ENCODE measurements around the gene B9D1.

B9D1 gene

DNA sequence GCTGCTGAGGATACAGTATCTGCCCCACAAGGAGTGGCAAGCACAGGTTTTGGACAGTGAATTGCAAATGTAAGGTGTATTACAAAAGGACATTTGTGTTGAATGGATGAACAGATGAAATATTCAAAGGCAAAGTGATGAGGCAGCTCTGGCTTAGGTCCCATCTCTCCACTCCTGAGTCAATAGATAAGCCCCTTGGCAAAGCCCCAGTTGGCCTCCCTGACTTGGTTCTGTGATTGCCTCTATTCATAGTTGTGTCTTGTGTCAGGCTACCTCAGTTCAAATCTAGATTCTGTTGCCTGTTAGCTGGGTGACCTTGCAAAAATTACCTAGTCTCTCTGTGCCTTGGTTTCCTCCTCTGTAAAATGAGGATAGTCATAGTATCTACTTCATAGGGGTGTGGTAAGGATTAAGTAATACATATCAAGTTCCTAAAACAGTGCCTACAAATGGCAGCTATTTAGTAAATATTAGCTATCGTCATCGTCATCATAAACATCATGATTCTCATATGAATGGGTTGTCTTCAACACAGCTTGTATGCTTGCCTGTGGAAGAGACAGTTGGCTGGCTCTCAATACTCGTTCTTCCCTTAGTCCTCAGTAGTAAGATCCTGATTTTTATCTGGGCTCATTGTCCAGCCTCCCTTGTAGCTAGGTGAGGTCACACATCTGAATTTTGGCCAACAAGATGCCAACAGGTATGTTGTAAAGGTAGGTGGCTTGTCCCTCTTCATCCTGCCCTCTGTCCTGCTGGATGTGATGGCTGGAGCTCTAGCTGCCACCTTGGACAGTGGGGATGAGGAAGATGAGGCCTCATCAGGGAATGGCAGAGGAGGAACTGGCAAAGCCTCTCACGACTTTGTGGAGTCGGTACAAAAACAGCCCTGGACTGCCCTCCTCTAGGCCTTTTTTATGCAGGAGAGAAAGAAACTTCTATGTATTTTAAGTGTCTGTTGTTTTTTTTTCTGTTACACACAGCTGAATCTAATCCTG lies 26.6 kb upstream of the B9D1 start:
- DNase-seq: no peak

GRCh38 chr17:19387921-19388521 lies 25.5 kb upstream of the B9D1 start:
- no peak for DNase-seq

GRCh38 chr17:19386974-19387920 lies 24.7 kb upstream of the B9D1 start, which contains the start of gene MFAP4:
MFAP4 (minus strand) TSS chr17:19387190; CDS start chr17:19387155, 35 bp downstream.
- no peak for DNase-seq

DNA sequence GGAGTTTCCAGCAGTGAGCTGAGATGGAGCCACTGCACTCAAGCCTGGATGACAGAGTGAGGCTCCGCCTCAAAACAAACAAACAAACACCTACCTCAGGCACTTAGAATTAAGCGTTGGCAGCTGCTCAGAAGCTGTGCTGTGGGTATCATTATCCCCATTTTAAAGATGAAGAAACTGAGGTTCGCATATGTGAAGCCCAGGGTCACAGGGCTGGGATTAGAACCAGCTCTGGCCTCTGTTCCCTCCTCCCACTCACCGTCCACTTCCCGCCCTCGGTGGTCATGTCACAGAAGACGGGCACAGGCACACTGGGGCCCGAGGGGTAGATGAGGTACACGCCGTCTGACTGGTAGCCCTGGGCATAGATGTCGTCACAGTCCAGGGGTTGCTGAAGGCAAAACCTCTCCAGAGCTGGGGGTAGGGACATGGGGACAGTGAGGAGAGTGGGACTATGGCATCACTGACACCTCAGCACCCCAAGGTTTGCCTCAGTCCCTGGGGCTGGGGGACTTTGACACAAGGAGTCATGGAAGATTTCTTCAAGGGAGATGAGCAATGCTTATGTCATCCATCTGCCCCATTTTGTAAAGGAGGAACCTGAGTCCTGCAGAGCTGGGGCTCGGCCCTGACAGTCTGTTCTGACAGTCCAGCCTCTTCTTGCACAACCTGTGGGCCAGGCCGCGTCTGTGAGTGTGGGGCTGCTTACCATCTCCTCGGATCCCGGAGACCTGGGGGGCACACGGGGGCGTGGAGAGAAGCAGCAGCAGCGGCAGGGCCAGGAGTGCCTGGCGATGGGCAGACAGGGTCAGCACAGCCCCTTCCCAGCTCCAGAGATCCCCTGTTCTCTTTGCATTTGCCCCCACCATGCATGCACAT lies 23.8 kb upstream of the B9D1 start:
- DNase-seq: no peak

GRCh38 chr17:19385521-19385983 lies 23.0 kb upstream of the B9D1 start:
- no peak for DNase-seq

DNA sequence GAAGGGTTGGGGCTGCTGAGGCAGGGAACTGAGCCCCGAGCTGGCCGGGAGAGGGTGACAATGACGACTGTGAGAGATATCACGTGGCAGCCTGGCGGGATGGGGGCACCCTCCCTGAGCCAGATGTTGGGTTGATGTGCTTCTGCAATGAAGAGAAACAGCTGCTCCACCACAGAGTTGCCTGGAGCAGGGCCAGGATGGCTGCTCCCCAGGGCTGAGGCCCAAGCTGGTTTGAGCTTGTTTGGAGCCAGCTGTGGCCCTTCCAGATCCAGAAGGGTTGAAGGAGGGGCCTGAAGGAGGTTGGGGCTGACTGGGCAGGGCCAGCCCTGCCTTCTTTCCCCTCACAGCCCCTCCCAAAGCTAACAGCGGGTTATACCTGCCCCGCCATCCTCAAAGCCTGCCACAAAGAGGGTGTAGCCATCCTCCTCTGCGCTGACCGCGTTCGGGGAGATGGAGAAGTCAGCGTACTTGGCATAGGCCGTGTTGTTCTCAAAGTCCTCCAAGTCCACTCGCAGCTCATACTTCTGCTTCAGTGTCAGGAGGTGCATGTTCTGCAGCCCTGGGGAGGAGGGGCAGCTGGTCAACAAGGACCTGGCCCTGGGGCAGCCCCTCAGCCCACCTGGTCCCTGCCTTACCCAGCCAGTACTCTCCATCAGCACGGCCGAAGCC lies 22.3 kb upstream of the B9D1 start:
- no peak for DNase-seq

- DNase-seq: no peak
Measured at GRCh38 chr17:19383681-19384470, 21.4 kb upstream of the B9D1 start.

- no peak for DNase-seq
Measured at GRCh38 chr17:19382531-19383444, 20.3 kb upstream of the B9D1 start.

GRCh38 chr17:19381741-19382444 lies 19.4 kb upstream of the B9D1 start:
- DNase-seq: no peak

DNA sequence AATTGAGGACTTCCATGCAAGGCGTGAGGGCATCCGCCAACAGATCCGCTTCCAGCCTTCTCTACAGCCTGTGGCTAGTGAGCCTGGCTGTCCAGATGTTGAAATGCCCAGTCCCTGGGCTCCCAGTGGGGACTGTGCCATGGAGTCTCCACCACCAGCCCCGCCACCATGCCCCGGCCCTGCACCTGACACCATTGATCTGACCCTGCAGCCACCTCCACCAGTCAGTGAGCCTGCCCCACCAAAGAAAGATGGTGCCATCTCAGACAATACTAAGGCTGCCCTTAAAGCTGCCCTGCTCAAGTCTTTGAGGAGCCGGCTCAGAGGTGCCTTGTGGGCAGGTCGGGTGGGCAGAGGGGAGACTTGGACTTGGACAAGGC lies 18.8 kb upstream of the B9D1 start:
- DNase-seq: no peak

GRCh38 chr17:19380481-19381301 lies 18.2 kb upstream of the B9D1 start:
- no peak for DNase-seq

DNA sequence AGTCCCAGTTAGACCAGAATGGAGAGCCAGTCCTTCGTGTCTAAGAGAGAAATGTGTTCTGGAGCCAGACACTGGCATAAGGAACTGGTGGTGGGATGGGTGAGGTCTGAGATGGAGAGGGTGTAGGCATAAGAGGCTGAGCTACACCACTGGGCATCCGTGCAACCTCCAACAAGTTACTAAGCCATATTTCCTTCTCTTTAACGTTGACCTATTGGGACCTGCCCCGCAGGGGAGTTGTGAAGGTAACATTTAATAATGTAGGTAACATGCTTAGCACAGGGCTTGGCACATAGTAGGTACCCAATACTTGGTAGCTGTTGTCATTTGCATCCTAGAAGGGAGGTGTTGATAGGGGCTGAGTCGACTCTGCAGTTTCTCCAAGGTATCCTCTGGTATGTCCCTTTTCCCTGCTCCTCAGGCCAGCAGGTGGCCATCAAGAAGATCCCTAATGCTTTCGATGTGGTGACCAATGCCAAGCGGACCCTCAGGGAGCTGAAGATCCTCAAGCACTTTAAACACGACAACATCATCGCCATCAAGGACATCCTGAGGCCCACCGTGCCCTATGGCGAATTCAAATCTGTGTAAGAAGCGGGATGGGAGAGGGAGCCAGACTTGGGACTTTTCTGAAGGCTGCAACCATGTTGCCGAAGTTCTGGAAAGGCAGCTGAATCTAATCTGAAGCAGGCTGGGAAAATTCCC lies 17.0 kb upstream of the B9D1 start:
- no peak for DNase-seq

DNA sequence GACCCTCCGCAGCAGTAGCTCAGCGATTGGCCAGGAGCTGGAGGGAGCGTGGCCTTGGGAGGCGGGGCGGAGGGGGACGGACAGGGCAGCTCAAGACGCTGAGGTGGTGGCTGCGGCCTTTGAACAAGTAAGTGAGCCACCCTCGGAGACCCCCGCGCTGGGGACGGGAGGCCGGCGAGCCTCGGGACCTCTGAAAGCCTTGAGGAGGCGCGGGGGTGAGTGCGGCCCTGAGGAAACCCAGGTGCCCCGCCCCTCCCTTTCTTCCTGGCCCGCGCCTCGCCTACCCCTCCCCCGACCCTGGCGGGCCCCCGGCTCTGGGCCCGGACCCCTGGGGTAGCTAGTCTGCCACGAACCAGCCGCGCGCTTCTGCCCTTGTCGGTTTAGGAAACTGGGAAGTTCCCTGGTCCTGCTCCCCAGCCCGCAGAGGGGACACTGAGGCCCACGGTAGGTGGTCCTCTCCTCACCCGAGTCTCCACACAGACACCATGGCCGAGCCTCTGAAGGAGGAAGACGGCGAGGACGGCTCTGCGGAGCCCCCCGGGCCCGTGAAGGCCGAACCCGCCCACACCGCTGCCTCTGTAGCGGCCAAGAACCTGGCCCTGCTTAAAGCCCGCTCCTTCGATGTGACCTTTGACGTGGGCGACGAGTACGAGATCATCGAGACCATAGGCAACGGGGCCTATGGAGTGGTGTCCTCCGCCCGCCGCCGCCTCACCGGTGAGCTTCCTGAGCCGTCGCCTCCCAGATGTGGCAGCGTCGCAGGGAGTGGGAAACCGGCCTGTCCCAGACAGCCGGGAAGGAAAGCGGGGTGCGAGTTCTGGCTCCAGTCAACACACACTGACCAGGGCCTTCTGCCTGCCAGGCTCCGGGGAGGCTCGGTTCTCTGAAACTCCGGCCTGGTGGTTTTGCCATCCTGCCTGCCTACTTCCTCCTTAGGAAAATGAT lies 16.2 kb upstream of the B9D1 start, which contains the start of gene MAPK7:
MAPK7 (plus strand) TSS at position 83 of the 945 bp plus-strand sequence; CDS start at position 486, 403 bp downstream.
- DNase-seq: no peak

GRCh38 chr17:19377602-19378415 lies 15.3 kb upstream of the B9D1 start:
- peak; percentile 92 for DNase-seq

DNA sequence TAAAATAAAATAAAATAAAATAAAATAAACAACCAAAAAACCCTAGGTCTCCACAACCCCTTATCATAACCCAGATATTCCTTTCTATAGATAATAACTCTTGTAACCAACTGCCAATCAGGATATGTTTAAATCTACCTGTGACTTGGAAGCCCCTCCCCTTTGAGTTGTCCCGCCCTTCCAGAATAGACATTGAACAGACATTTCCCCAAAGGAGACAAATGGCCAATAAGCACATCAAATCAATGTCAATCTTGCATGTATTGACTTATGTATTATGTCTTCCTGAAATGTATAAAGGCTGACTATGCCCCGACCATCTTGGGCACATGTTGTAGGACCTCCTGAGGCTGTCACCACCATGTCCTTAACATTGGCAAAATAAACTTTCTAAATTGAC lies 14.3 kb upstream of the B9D1 start:
- DNase-seq: no peak
